Naive thymus-derived CD8-positive, alpha-beta T cell (primary cell): ENCODE results near the gene LSM3. TPM values are rescaled to one million over a fixed set of nuclear protein-coding genes. Genes with fewer than 3 reads are reported as not detected.

Source experiments
- ATAC-seq, 2 donors: fragments of 150-1000 bp; cut with Tn5 transposase in 1 of 2; sonication (Bioruptor Pico), chemical (Tn5 transposase) in 1 of 2; 1 replicate in 1 of 2; 2 replicates in 1 of 2; pipeline ENCODE4 v1.10.0; 2021; ENCODE audit warnings: mild to moderate bottlenecking in 2 of 2, moderate library complexity in 2 of 2
- POLR2A ChIA-PET: fragments of 350-600 bp; sonication (Branson Sonifier 250); formaldehyde crosslinking; loops from one replicate; lab custom pipeline; 2021; ENCODE audit warnings: antibody characterized with exemption; lab: Charles Lee
- DNase-seq, 10 donors: peaks; one replicate each; pipeline versions ENCODE4 v3.0.0 to v3.0.0-alpha.2; 2020 to 2022
- H3K27ac Mint-ChIP-seq, 10 donors: one replicate each; pipeline ENCODE4 v1.8.0; 2020 to 2022; ENCODE audit warnings: mild to moderate bottlenecking in 10 of 10, mixed read lengths in 10 of 10, moderate library complexity in 4 of 10, inconsistent platforms in 1 of 10
- H3K27me3 Mint-ChIP-seq, 5 donors: one replicate each; pipeline ENCODE4 v1.8.0; 2021 to 2022; ENCODE audit warnings: mixed read lengths in 5 of 5
- H3K36me3 Mint-ChIP-seq, 3 donors: one replicate each; pipeline ENCODE4 v1.8.0; 2020 to 2022; ENCODE audit warnings: mixed read lengths in 3 of 3, mild to moderate bottlenecking in 2 of 3, inconsistent platforms in 1 of 3
- H3K4me1 Mint-ChIP-seq, 4 donors: one replicate each; pipeline ENCODE4 v1.8.0; 2021 to 2022; ENCODE audit warnings: mixed read lengths in 4 of 4
- H3K4me3 Mint-ChIP-seq, 10 donors: one replicate each; pipeline ENCODE4 v1.8.0; 2020 to 2022; ENCODE audit warnings: mild to moderate bottlenecking in 10 of 10, mixed read lengths in 10 of 10, moderate library complexity in 6 of 10, inconsistent platforms in 1 of 10
- H3K9me3 Mint-ChIP-seq, 9 donors: one replicate each; pipeline ENCODE4 v1.8.0; 2020 to 2022; ENCODE audit warnings: mixed read lengths in 9 of 9, mild to moderate bottlenecking in 3 of 9, inconsistent platforms in 1 of 9, moderate library complexity in 1 of 9
- polyA plus RNA-seq, 3 donors: library from polyadenylated mRNA; unstranded; fragments of 300-500 nt; fragmentation: Illumina TruSeq; gene quantifications; one replicate each; pipeline ENCODE4 v1.2.3, GENCODE V29; 2021
- total RNA-seq, 8 experiments: library from RNA in 2 of 8; stranded (reverse) in 2 of 8; gene quantifications; one replicate each; pipeline ENCODE4 v1.2.3 and lab custom pipeline; 2021 to 2026

Gene LSM3
- total and polyA plus RNA-seq, 5 experiments from 2014 or later: 10.4 to 26.5 (median 20.8) TPM

- peak overlapping the region; percentile 98 to 100 (median 99) for H3K27ac Mint-ChIP-seq
- POLR2A ChIA-PET: interaction anchor here (0.6 to 6.0 kb wide), 6 partner anchors 17 to 248 kb away, joined by 3 to 63 read pairs (median 7); partner anchors contain the start of genes CHCHD4, LSM3, TMEM43 and XPC
- ATAC-seq (peak; percentile 70), DNase-seq (peak; percentile 34 to 91 (median 75))
- peak overlapping the region; percentile 33 to 84 (median 70) for H3K4me3 Mint-ChIP-seq
- H3K36me3 Mint-ChIP-seq: peaks cover 0 to 43% (median 17%) of the 10 kb centered on the region in 3 donors
- H3K4me1 Mint-ChIP-seq: peaks cover 24 to 63% (median 54%) of the 10 kb centered on the region in 4 donors
- no peaks in the 10 kb centered on the region for H3K9me3 Mint-ChIP-seq
- H3K27me3 Mint-ChIP-seq: no peaks in the 10 kb centered on the region
Measured at GRCh38 chr3:14144423-14145075, 34.1 kb upstream of the LSM3 start.

- Mint-ChIP-seq H3K27me3 (no peaks in the 10 kb centered on the region), H3K4me1 (peaks cover 24 to 62% (median 54%) of the 10 kb centered on the region in 4 donors), H3K27ac (peak overlapping the region; percentile 98 to 100 (median 99)), H3K9me3 (no peaks in the 10 kb centered on the region), H3K4me3 (peak overlapping the region in 7 of 10 donors; percentile 7 to 84 (median 58)), H3K36me3 (peaks cover 0 to 43% (median 17%) of the 10 kb centered on the region in 3 donors)
- no peak for ATAC-seq
- DNase-seq: peak in 1 of 10 donors; percentile 11
- POLR2A ChIA-PET: interaction anchor here (1.1 to 6.0 kb wide), 5 partner anchors 17 to 249 kb away, joined by 3 to 63 read pairs (median 10); partner anchors contain the start of genes CHCHD4, LSM3, TMEM43 and XPC
Measured at GRCh38 chr3:14145236-14145635, 33.4 kb upstream of the LSM3 start.

- DNase-seq (peak in 1 of 10 donors; percentile 17), ATAC-seq (no peak)
- H3K36me3 Mint-ChIP-seq: peaks cover 0 to 48% (median 17%) of the 10 kb centered on the region in 3 donors
- no peaks in the 10 kb centered on the region for H3K9me3 Mint-ChIP-seq
- POLR2A ChIA-PET: interaction anchor here (1.1 to 6.0 kb wide), 5 partner anchors 18 to 249 kb away, joined by 3 to 63 read pairs (median 10); partner anchors contain the start of genes CHCHD4, LSM3, TMEM43 and XPC
- H3K4me1 Mint-ChIP-seq: peaks cover 22 to 56% (median 52%) of the 10 kb centered on the region in 4 donors
- peak overlapping the region in 2 of 10 donors; percentile 16 to 30 for H3K4me3 Mint-ChIP-seq
- no peaks in the 10 kb centered on the region for H3K27me3 Mint-ChIP-seq
- peak overlapping the region; percentile 98 to 100 (median 99) for H3K27ac Mint-ChIP-seq
Measured at GRCh38 chr3:14145670-14146380, 32.8 kb upstream of the LSM3 start.

GRCh38 chr3:14146381-14147065, 32.1 kb upstream of the LSM3 start:
- Mint-ChIP-seq H3K9me3 (no peaks in the 10 kb centered on the region), H3K4me1 (peaks cover 22 to 49% (median 46%) of the 10 kb centered on the region in 4 donors), H3K4me3 (no peak overlapping the region), H3K36me3 (peaks cover 0 to 50% (median 17%) of the 10 kb centered on the region in 3 donors), H3K27ac (peak overlapping the region; percentile 98 to 100 (median 99)), H3K27me3 (no peaks in the 10 kb centered on the region)
- ATAC-seq (no peak), DNase-seq (no peak)
- POLR2A ChIA-PET: interaction anchor here (3.4 to 6.0 kb wide), 2 partner anchors 22 to 30 kb away, joined by 10 to 63 read pairs; partner anchors contain the start of genes CHCHD4 and TMEM43

- no peaks in the 10 kb centered on the region for H3K9me3 Mint-ChIP-seq
- DNase-seq: no peak
- no peak for ATAC-seq
- H3K4me1 Mint-ChIP-seq: peaks cover 18 to 44% (median 41%) of the 10 kb centered on the region in 4 donors
- POLR2A ChIA-PET: interaction anchor here (0.6 to 3.4 kb wide), 2 partner anchors 23 to 29 kb away, joined by 3 to 10 read pairs; partner anchors contain the start of genes CHCHD4 and TMEM43
- H3K27ac Mint-ChIP-seq: peak overlapping the region; percentile 86 to 100 (median 98)
- H3K36me3 Mint-ChIP-seq: peaks cover 0 to 50% (median 17%) of the 10 kb centered on the region in 3 donors
- peak overlapping the region in 1 of 10 donors; percentile 36 for H3K4me3 Mint-ChIP-seq
- no peaks in the 10 kb centered on the region for H3K27me3 Mint-ChIP-seq
Measured at GRCh38 chr3:14147066-14147435, 31.6 kb upstream of the LSM3 start.

- H3K27me3 Mint-ChIP-seq: no peaks in the 10 kb centered on the region
- H3K9me3 Mint-ChIP-seq: no peaks in the 10 kb centered on the region
- H3K4me3 Mint-ChIP-seq: no peak overlapping the region
- peaks cover 0 to 52% (median 17%) of the 10 kb centered on the region in 3 donors for H3K36me3 Mint-ChIP-seq
- ATAC-seq (no peak), DNase-seq (no peak)
- H3K4me1 Mint-ChIP-seq: peaks cover 15 to 39% (median 35%) of the 10 kb centered on the region in 4 donors
- POLR2A ChIA-PET: interaction anchor here (0.6 kb wide), 1 partner anchor 23 kb away, joined by 3 read pairs; the partner anchor contains the start of genes CHCHD4 and TMEM43
- peak overlapping the region; percentile 65 to 99 (median 94) for H3K27ac Mint-ChIP-seq
Measured at GRCh38 chr3:14147617-14148016, 31.0 kb upstream of the LSM3 start.

GRCh38 chr3:14148041-14148985, 30.3 kb upstream of the LSM3 start:
- DNase-seq: no peak

GRCh38 chr3:14150078-14150477, 28.5 kb upstream of the LSM3 start:
- DNase-seq (no peak), ATAC-seq (no peak)
- Mint-ChIP-seq H3K36me3 (peaks cover 8 to 70% (median 16%) of the 10 kb centered on the region in 3 donors), H3K9me3 (no peaks in the 10 kb centered on the region), H3K4me1 (peaks cover 17 to 31% (median 23%) of the 10 kb centered on the region in 4 donors), H3K4me3 (no peak overlapping the region), H3K27me3 (no peaks in the 10 kb centered on the region), H3K27ac (peak overlapping the region in 6 of 10 donors; percentile 17 to 87 (median 74))
- POLR2A ChIA-PET: no interaction called here

More at GRCh38 chr3:14148041-14148985, 30.3 kb upstream of the LSM3 start:
- POLR2A ChIA-PET: no interaction called here
- peaks cover 0 to 59% (median 17%) of the 10 kb centered on the region in 3 donors for H3K36me3 Mint-ChIP-seq
- peaks cover 12 to 32% (median 28%) of the 10 kb centered on the region in 4 donors for H3K4me1 Mint-ChIP-seq
- H3K27ac Mint-ChIP-seq: peak overlapping the region; percentile 65 to 99 (median 93)
- no peak overlapping the region for H3K4me3 Mint-ChIP-seq
- H3K9me3 Mint-ChIP-seq: no peaks in the 10 kb centered on the region
- no peak for ATAC-seq
- no peaks in the 10 kb centered on the region for H3K27me3 Mint-ChIP-seq

- Mint-ChIP-seq H3K4me1 (peaks cover 15 to 29% (median 20%) of the 10 kb centered on the region in 4 donors), H3K4me3 (no peak overlapping the region), H3K27ac (peak overlapping the region in 9 of 10 donors; percentile 61 to 87 (median 75)), H3K27me3 (no peaks in the 10 kb centered on the region), H3K9me3 (no peaks in the 10 kb centered on the region), H3K36me3 (peaks cover 8 to 73% (median 16%) of the 10 kb centered on the region in 3 donors)
- ATAC-seq (no peak), DNase-seq (no peak)
- POLR2A ChIA-PET: no interaction called here
Measured at GRCh38 chr3:14150491-14151230, 28.0 kb upstream of the LSM3 start.

GRCh38 chr3:14151471-14152083, 27.0 kb upstream of the LSM3 start:
- H3K9me3 Mint-ChIP-seq: no peaks in the 10 kb centered on the region
- peak overlapping the region in 1 of 10 donors; percentile 25 for H3K27ac Mint-ChIP-seq
- no peak overlapping the region for H3K4me3 Mint-ChIP-seq
- H3K4me1 Mint-ChIP-seq: peaks cover 14 to 27% (median 22%) of the 10 kb centered on the region in 4 donors
- no peaks in the 10 kb centered on the region for H3K27me3 Mint-ChIP-seq
- DNase-seq (no peak), ATAC-seq (no peak)
- POLR2A ChIA-PET: interaction anchor here (0.8 to 1.6 kb wide), 2 partner anchors 26 to 27 kb away, joined by 3 to 4 read pairs; partner anchors contain the start of genes CHCHD4, LSM3, TMEM43 and XPC
- H3K36me3 Mint-ChIP-seq: peaks cover 8 to 75% (median 17%) of the 10 kb centered on the region in 3 donors
